Common myeloid progenitor, CD34-positive (primary cell): ENCODE data around the gene PCYT1A.
A peak's percentile ranks its signal among the peaks of the same experiment; 100 is the strongest.
"Not testable (repeated sequence)": the region's sequence is repeated elsewhere in the genome, so short reads cannot be mapped to it uniquely, and the experiment has no call there.

Experiments used
- CTCF ChIA-PET: fragments of 350-600 bp; sonication (Branson Sonifier 250); formaldehyde crosslinking; loops from one replicate; lab custom pipeline; 2021; ENCODE audit warnings: antibody characterized with exemption; lab: Charles Lee
- POLR2A ChIA-PET: fragments of 350-600 bp; sonication (Branson Sonifier 250); formaldehyde crosslinking; loops from one replicate; lab custom pipeline; 2021; ENCODE audit warnings: antibody characterized with exemption; lab: Charles Lee
- DNase-seq, 3 donors: peaks; one replicate each; pipeline versions ENCODE4 v3.0.0 to v3.0.0-alpha.2; 2013
- H3K27ac ChIP-seq, 2 experiments: 1 replicate in 1 of 2; 2 replicates in 1 of 2; pipeline ENCODE4 v1.7.0; 2013; ENCODE audit warnings: inconsistent platforms in 2 of 2, low read length in 2 of 2, mild to moderate bottlenecking in 2 of 2, low read depth in 1 of 2, moderate library complexity in 1 of 2; ENCODE audit not compliant: severe bottlenecking in 2 of 2, insufficient read depth in 1 of 2, poor library complexity in 1 of 2
- H3K27me3 ChIP-seq, 5 experiments: replicated peaks in 2 of 5; 1 replicate in 3 of 5; 2 replicates in 2 of 5; pipeline versions ENCODE4 v1.6.1 to v1.7.0; 2013; ENCODE audit warnings: low read length in 4 of 5, mild to moderate bottlenecking in 2 of 5, moderate library complexity in 2 of 5, inconsistent platforms in 1 of 5; ENCODE audit not compliant: insufficient read depth in 5 of 5, control insufficient read depth in 4 of 5
- H3K36me3 ChIP-seq, 4 experiments: 1 replicate in 2 of 4; 2 replicates in 2 of 4; pipeline versions ENCODE4 v1.6.1 to v1.7.0; 2013; ENCODE audit warnings: low read length in 3 of 4, control low read depth in 1 of 4, mild to moderate bottlenecking in 1 of 4; ENCODE audit not compliant: control insufficient read depth in 4 of 4, insufficient read depth in 4 of 4
- H3K4me1 ChIP-seq, 4 experiments: 1 replicate in 3 of 4; 2 replicates in 1 of 4; pipeline versions ENCODE4 v1.6.1 to v1.7.1; 2013; ENCODE audit warnings: low read length in 3 of 4, mild to moderate bottlenecking in 3 of 4, control low read depth in 1 of 4, inconsistent platforms in 1 of 4, moderate library complexity in 1 of 4; ENCODE audit not compliant: control insufficient read depth in 4 of 4, insufficient read depth in 4 of 4; ENCODE audit errors: control extremely low read depth in 1 of 4
- H3K4me3 ChIP-seq, 7 experiments: 1 replicate in 4 of 7; 2 replicates in 3 of 7; pipeline versions ENCODE4 v1.5.1 to v1.7.0; 2013; ENCODE audit warnings: mild to moderate bottlenecking in 7 of 7, low read length in 6 of 7, moderate library complexity in 6 of 7, inconsistent platforms in 2 of 7, low read depth in 2 of 7, control low read depth in 1 of 7; ENCODE audit not compliant: insufficient read depth in 4 of 7, control insufficient read depth in 1 of 7; ENCODE audit errors: extremely low read depth in 1 of 7
- H3K9me3 ChIP-seq, 5 experiments: 1 replicate in 4 of 5; 2 replicates in 1 of 5; pipeline versions ENCODE4 v1.6.1 to v1.7.1; 2013; ENCODE audit warnings: low read length in 4 of 5, mild to moderate bottlenecking in 2 of 5, inconsistent platforms in 1 of 5, low read depth in 1 of 5, moderate library complexity in 1 of 5; ENCODE audit not compliant: control insufficient read depth in 4 of 5, insufficient read depth in 2 of 5; ENCODE audit errors: control extremely low read depth in 1 of 5
- WGBS: methylation state at CpG from one replicate; pipeline ENCODE4 v1.1.5; 2013; ENCODE audit not compliant: insufficient coverage; 5-methylcytosine and 5-hydroxymethylcytosine counted together

Gene PCYT1A

DNA sequence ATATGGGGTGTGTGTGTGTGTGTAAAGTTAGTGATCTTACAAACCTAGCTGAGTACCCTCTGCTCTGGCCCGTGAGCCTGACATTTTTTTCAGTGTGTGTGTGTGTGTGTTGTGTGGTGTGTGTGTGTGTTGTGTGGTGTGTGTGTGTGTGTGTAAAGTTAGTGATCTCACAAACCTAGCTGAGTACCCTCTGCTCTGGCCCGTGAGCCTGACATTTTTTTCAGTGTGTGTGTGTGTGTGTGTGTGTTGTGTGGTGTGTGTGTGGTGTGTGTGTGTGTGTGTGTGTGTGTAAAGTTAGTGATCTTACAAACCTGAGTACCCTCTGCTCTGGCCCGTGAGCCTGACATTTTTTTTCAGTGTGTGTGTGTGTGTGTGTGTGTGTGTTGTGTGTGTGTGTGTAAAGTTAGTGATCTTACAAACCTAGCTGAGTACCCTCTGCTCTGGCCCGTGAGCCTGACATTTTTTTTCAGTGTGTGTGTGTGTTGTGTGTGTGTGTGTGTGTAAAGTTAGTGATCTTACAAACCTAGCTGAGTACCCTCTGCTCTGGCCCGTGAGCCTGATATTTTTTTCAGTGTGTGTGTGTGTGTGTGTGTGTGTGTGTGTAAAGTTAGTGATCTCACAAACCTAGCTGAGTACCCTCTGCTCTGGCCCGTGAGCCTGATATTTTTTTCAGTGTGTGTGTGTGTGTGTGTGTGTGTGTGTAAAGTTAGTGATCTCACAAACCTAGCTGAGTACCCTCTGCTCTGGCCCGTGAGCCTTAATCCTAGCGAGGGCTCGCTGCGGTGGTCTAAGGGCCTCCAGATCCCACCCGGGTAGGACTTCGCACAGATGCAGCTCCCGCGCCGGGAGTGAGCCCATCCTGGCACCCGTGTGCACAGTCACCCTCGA, 29.5 kb upstream of the PCYT1A start:
- POLR2A ChIA-PET: interaction anchor here (0.5 kb wide), 1 partner anchor 397 kb away, joined by 3 read pairs; no protein-coding TSS in a partner anchor
- peak overlapping the region; percentile 61 to 91 for H3K27ac ChIP-seq
- H3K36me3 ChIP-seq, H3K27me3 ChIP-seq, H3K9me3 ChIP-seq: not testable (repeated sequence)
- WGBS: 0% methylated on average over 11 of the region's 17 CpGs
- peaks cover 0 to 11% (median 2%) of the 10 kb centered on the region in 4 experiments for H3K4me1 ChIP-seq
- CTCF ChIA-PET: interaction anchor here (0.6 kb wide), 1 partner anchor 667 kb away, joined by 3 read pairs; no protein-coding TSS in a partner anchor
- DNase-seq: peak in 2 of 3 donors; percentile 92 to 96
- peak overlapping the region; percentile 82 to 94 (median 86) for H3K4me3 ChIP-seq

DNA sequence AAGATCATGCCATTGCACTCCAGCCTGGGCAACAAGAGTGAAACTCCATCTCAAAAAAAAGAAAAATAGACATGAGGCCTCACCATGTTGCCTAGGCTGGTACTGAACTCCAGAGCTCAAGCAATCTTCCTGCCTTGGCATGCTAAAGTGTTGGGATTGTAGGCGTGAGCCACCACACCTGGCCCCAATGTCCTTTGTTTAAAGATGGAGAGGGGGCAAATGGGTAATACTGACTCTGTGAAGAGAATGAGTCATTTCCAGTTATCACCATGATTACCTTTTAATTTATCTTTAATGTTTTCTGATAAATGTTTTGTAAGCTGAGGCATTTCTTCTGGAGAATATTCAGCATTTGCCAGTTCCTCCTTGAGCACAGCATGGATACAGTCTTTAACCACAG, 28.3 kb upstream of the PCYT1A start:
- WGBS: no CpG with 5 or more reads among the region's 1 CpG

DNA sequence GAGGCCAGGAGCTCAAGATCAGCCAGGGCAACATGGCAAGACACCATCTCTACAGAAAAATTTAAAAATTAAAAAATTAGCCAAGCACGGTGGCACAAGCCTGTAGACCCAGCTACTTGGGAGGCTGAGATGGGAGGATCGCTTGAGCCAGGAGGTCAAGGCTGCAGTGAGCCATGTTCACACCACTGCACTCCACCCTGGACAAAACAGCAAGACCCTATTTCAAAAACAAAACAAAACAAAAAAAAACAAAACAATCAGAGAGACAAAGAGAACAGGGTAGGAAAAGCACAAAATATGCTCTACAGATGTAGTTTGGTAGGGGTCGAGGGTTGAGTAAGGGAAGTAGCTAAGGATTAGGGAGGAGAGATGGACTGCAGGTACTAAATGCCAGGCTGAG, 27.1 kb upstream of the PCYT1A start:
- no peak for DNase-seq
- no peak overlapping the region for H3K4me3 ChIP-seq
- H3K36me3 ChIP-seq: peaks cover 0 to 4% (median 0%) of the 10 kb centered on the region in 4 experiments
- no peak overlapping the region for H3K27ac ChIP-seq
- H3K4me1 ChIP-seq: peaks cover 0 to 4% (median under 1%) of the 10 kb centered on the region in 4 experiments
- ChIA-PET POLR2A (interaction anchor here (0.7 kb wide), 1 partner anchor 10 kb away, joined by 3 read pairs; no protein-coding TSS in a partner anchor), CTCF (no interaction called here)
- H3K27me3 ChIP-seq: no peaks in the 10 kb centered on the region
- no peaks in the 10 kb centered on the region for H3K9me3 ChIP-seq
- 100% methylated on average over 3 of the region's 3 CpGs for WGBS

More for the DNA sequence above, 28.3 kb upstream of the PCYT1A start:
- H3K4me3 ChIP-seq: no peak overlapping the region
- no peak overlapping the region for H3K27ac ChIP-seq
- no peak for DNase-seq
- H3K9me3 ChIP-seq: no peaks in the 10 kb centered on the region
- H3K36me3 ChIP-seq: peaks cover 0 to 4% (median 0%) of the 10 kb centered on the region in 4 experiments
- ChIA-PET CTCF (no interaction called here), POLR2A (no interaction called here)
- H3K27me3 ChIP-seq: no peaks in the 10 kb centered on the region
- peaks cover 0 to 6% (median 2%) of the 10 kb centered on the region in 4 experiments for H3K4me1 ChIP-seq

DNA sequence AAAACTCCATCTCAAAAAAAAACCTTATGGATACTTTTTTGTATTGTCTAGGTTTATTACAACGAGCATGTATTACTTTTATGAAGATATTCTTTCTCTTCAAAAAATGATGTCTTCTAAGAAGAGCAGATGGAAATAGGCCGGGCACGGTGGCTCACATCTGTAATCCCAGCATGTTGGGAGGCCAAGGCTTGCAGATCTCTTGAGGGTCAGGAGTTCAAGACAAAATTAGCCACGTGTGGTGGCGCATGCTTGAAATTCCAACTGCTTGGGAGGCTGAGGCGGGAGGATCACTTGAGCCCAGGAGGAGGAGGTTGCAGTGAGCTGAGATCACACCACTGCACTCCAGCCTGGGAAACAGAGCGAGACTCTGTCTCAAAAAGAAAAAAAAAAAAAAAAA, 26.6 kb upstream of the PCYT1A start:
- H3K36me3 ChIP-seq, DNase-seq, H3K9me3 ChIP-seq, H3K27me3 ChIP-seq, H3K4me1 ChIP-seq, CTCF ChIA-PET, H3K27ac ChIP-seq, H3K4me3 ChIP-seq: not testable (repeated sequence)
- POLR2A ChIA-PET: interaction anchor here (0.7 kb wide), 1 partner anchor 9 kb away, joined by 3 read pairs; no protein-coding TSS in a partner anchor
- WGBS: 98% methylated on average over 5 of the region's 7 CpGs

DNA sequence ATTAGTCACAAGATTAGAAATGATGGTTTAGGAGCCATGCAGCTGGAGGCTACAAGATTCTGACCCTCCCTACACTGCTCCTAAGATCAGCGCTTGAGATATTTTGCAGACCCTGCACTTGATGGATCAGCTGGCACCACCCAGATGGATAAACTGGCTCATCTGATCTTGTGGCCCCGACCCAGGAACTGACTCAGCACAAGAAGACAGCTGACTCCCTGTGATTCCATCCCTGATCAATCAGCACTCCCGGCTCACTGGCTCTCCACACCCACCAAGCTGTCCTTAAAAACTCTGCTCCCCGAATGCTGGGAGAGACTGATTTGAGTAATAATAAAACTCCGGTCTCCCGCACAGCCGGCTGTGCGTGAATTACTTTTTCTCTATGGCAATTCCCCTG, 15.4 kb upstream of the PCYT1A start:
- H3K36me3 ChIP-seq, H3K4me3 ChIP-seq, H3K27me3 ChIP-seq, H3K27ac ChIP-seq, CTCF ChIA-PET, POLR2A ChIA-PET, DNase-seq, H3K4me1 ChIP-seq, H3K9me3 ChIP-seq: not testable (repeated sequence)
- WGBS: 100% methylated on average over 2 of the region's 8 CpGs

DNA sequence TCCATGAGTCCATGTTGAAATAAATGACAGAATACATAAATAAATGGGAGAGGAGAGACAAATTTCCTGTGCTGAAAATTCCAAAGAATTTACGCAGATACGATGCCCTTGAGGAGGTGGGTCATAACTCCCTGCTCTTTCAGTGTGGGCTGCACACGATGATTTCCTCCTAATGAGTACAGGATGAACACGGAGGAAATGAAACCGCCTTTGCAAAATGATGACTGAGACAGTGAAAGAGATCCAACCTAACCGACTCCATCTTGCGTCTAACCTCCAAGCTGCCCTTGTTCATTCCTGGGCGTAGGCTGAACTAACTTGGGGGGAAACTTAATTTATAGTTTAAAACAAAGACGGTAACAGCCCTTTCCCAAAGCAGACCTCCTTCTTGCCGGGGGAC, 15.0 kb upstream of the PCYT1A start:
- H3K27ac ChIP-seq, H3K27me3 ChIP-seq, H3K4me1 ChIP-seq, DNase-seq, H3K36me3 ChIP-seq, CTCF ChIA-PET, POLR2A ChIA-PET, H3K4me3 ChIP-seq, H3K9me3 ChIP-seq: not testable (repeated sequence)
- WGBS: 92% methylated on average over 3 of the region's 10 CpGs

DNA sequence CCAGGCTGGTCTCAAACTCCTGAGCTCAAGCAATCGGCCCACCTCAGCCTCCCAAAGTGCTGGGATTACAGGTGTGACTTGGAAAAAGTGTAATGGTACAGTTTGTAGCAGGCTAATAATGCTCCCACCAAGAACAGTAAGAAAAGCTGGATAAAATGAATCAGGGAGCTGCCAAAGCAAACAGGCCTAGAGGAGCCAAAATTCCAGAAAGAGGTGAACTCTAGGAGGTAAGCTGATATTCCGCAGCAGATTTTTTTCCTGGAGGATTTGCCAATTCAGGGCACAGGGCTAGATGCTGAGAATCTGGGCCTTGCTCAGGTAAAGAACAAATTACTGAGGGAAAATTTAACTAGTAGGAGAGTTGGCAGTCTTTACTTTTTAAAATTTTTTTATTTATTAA, 11.0 kb upstream of the PCYT1A start:
- POLR2A ChIA-PET: no interaction called here
- no peak overlapping the region for H3K4me3 ChIP-seq
- 100% methylated on average over 1 of the region's 2 CpGs for WGBS

More for the DNA sequence above, 11.0 kb upstream of the PCYT1A start:
- CTCF ChIA-PET: interaction anchor here (1.1 to 1.4 kb wide), 2 partner anchors 9 to 71 kb away, joined by 3 read pairs; no protein-coding TSS in a partner anchor
- Histone ChIP-seq H3K9me3 (no peaks in the 10 kb centered on the region), H3K27me3 (no peaks in the 10 kb centered on the region), H3K36me3 (peaks cover 0 to 6% (median 2%) of the 10 kb centered on the region in 4 experiments), H3K27ac (no peak overlapping the region), H3K4me1 (no peaks in the 10 kb centered on the region)
- DNase-seq: no peak
